A549 treated with Hydrocortisone at 1 μM for 4 hours (cell line): Measurements from ENCODE around the gene SPESP1. TPM values are rescaled to one million over a fixed set of nuclear protein-coding genes. Genes with fewer than 3 reads are reported as not detected.

ENCODE experiments used
- total RNA-seq: library from RNA; stranded (reverse); fragments of 200-300 nt; extraction: Qiagen RNA extraction; gene quantifications from 5 replicates; pipeline ENCODE4 v1.2.3, GENCODE V29; 2022

SPESP1 gene
- not detected in 5 replicates for total RNA-seq

DNA sequence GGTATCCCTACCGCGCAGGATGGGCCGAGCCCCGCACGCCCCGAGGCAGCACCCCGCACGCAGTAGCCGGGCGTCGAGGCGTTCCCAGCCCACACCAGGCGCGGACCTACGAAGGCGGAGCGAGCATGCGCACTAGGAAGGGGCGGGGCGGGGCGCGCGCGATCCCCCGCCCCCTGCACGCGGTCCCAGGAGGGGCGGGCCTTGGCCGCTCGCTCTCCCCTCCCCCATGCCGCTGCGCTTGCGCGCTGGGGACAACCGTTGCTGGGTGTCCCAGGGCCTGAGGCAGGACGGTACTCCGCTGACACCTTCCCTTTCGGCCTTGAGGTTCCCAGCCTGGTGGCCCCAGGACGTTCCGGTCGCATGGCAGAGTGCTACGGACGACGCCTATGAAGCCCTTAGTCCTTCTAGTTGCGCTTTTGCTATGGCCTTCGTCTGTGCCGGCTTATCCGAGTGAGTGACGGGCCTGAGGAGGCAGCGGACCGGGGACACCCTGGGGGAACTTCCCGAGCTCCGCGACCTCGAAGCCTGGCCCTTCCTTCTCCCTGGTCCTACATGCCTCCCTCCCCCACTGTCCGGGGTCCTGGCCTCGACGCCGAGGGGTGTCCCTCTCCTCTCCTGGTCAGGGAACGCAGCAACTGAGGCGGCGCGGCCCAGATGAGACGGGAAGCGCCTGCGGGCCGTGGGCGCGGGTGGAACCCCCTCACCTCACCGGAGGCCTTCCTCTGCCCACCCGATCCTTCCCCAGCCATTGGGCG, at the start of gene SPESP1:
Gene SPESP1, plus strand, starts transcription at position 258 of the 755 bp plus-strand sequence. Its CDS starts 129 bp downstream, at position 387.

Other genes with a start within 250 kb of the SPESP1 start
- 249 to 333 TPM (median 269 TPM) in 5 replicates for gene ANP32A, start 109.6 kb upstream of the SPESP1 start, total RNA-seq
- gene NOX5, start 84.2 kb downstream of the SPESP1 start, total RNA-seq = 0.11 to 0.35 TPM (median 0.20 TPM) in 5 replicates
- 13.9 to 19.5 TPM (median 16.2 TPM) in 5 replicates for gene GLCE, start 230.1 kb downstream of the SPESP1 start, total RNA-seq